Esophagus squamous epithelium (tissue), 5 donors: ENCODE measurements around the gene CHID1. TPM values are rescaled to one million over a fixed set of nuclear protein-coding genes. Genes with fewer than 3 reads are reported as not detected.

Source experiments
- DNase-seq: peaks from one replicate; lab custom pipeline; 2025; lab: John Stamatoyannopoulos, UW
- H3K27ac ChIP-seq, 4 donors: fragments of 200-600 bp; sonication (generic); one replicate each; pipeline ENCODE4 v1.5.1; 2016 to 2019; ENCODE audit warnings: mild to moderate bottlenecking in 1 of 4
- H3K27me3 ChIP-seq, 4 donors: fragments of 200-600 bp; sonication (generic); 1 replicate in 3 of 4; 2 replicates in 1 of 4; pipeline versions ENCODE4 v1.5.1 to v1.6.0; 2017 to 2021; ENCODE audit warnings: antibody characterized with exemption in 1 of 4
- H3K36me3 ChIP-seq, 3 donors: fragments of 200-600 bp; sonication (generic); one replicate each; pipeline ENCODE4 v1.5.1; 2016 to 2019
- H3K4me1 ChIP-seq, 3 donors: fragments of 200-600 bp; sonication (generic); one replicate each; pipeline ENCODE4 v1.5.1; 2017 to 2019
- H3K4me3 ChIP-seq, 4 donors: fragments of 200-600 bp; sonication (generic); 1 replicate in 3 of 4; 2 replicates in 1 of 4; pipeline ENCODE4 v1.5.1; 2016 to 2019; ENCODE audit warnings: mild to moderate bottlenecking in 2 of 4, moderate library complexity in 1 of 4
- H3K9me3 ChIP-seq, 3 donors: fragments of 200-600 bp; sonication (generic); one replicate each; pipeline ENCODE4 v1.5.1; 2016 to 2019
- CTCF ChIP-seq, 6 experiments: fragments of 450-650 bp in 4 of 6; fragments of 200-600 bp in 2 of 6; sonication (generic) in 2 of 6; IDR thresholded peaks; one replicate each; pipeline ENCODE4 v1.5.1; 2016 to 2019; ENCODE audit warnings: antibody characterized with exemption in 6 of 6, mild to moderate bottlenecking in 4 of 6, moderate library complexity in 4 of 6
- POLR2A ChIP-seq, 4 donors: fragments of 450-650 bp; IDR thresholded peaks; one replicate each; pipeline ENCODE4 v1.6.1; 2017; ENCODE audit warnings: antibody characterized with exemption in 4 of 4, mild to moderate bottlenecking in 4 of 4, moderate library complexity in 3 of 4
- WGBS, 2 donors: methylation state at CpG; one replicate each; pipeline ENCODE4 v1.1.5; 2018; 5-methylcytosine and 5-hydroxymethylcytosine counted together
- intact Hi-C: fragments of 100-400 bp; cut with DNase I; formaldehyde crosslinking; loops from one replicate; pipeline ENCODE4 v1.15.0; 2022
- total RNA-seq, 4 donors: library from RNA; depleted of rRNA; stranded (reverse); fragments of >200 nt; gene quantifications; one replicate each; pipeline ENCODE4 v1.1.0, GENCODE V29; 2016
- donor health status: DM: yes; HTN: yes; CAD: no.

Gene CHID1
- total RNA-seq, 4 donors from 2014 or later = 58.2 to 63.4 (median 61.3) TPM

DNA sequence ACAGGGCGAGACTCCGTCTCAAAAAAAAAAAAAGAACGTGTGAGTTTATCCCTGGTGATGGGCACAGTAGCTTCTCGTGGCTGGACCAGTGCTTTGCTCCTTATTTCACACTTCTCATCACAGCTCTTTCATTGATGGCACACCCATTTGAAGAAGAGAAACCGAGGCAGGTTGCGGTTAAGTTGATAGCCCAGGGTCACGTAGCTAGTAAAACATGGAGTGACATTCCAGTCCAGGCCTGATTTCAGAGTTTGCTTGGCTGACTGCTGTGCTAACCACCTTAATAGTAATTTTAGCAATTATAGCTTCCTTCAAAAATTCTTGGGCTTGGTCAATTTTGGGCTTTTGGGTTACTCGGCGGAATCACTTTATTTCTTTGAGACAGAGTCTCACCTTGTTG is 40.9 kb upstream of the CHID1 start:
- TF ChIP-seq POLR2A (IDR thresholded peaks at IDR 0.05) = no peak
- no peak for TF ChIP-seq CTCF (IDR thresholded peaks at IDR 0.05)
- no peak overlapping the region for H3K4me3 ChIP-seq
- no peak overlapping the region for H3K27ac ChIP-seq
- peaks cover 9 to 47% (median 14%) of the 10 kb centered on the region in 3 donors for H3K4me1 ChIP-seq
- peaks cover under 1 to 30% (median 15%) of the 10 kb centered on the region in 3 donors for H3K36me3 ChIP-seq
- intact Hi-C loops = no loop called here
- DNase-seq = no peak
- WGBS, 2 donors = 91 to 95% methylated on average over 9 of the region's 9 CpGs
- H3K9me3 ChIP-seq = peaks cover 0 to 12% (median 6%) of the 10 kb centered on the region in 3 donors
- no peaks in the 10 kb centered on the region for H3K27me3 ChIP-seq

DNA sequence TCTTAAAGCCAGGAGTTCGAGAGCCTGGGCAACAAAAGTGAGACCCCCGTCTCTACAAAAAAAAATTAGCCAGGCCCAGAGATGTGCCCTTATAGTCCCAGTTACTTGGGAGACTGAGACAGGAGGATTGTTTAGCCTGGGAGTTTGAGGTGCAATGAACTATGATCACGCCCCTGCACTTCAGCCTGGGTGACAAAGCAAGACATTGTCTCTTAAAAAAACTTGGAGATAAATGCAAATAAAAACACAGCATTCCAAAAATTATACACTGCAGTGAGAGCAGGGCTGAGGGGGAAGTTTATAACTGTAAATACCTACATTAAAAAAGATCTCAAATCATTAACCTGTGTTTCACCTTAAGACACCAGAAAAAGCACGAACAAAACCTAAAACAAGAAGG is 37.1 kb upstream of the CHID1 start:
- Histone ChIP-seq H3K27me3 (no peaks in the 10 kb centered on the region), H3K4me3 (no peak overlapping the region), H3K9me3 (peaks cover 0 to 12% (median 6%) of the 10 kb centered on the region in 3 donors), H3K36me3 (peaks cover 9 to 62% (median 15%) of the 10 kb centered on the region in 3 donors), H3K27ac (no peak overlapping the region), H3K4me1 (peaks cover 0 to 15% (median 0%) of the 10 kb centered on the region in 3 donors)
- WGBS, 2 donors = 89 to 91% methylated on average over 3 to 4 of the region's 4 CpGs
- no peak for TF ChIP-seq POLR2A (IDR thresholded peaks at IDR 0.05)
- TF ChIP-seq CTCF (IDR thresholded peaks at IDR 0.05) = no peak
- intact Hi-C loops = no loop called here
- DNase-seq = no peak

GRCh38 chr11:945986-946385 is 35.4 kb upstream of the CHID1 start:
- DNase-seq = no peak
- Histone ChIP-seq H3K27ac (no peak overlapping the region), H3K9me3 (peaks cover 0 to 12% (median 6%) of the 10 kb centered on the region in 3 donors), H3K27me3 (no peaks in the 10 kb centered on the region), H3K4me1 (peaks cover 0 to 20% (median 10%) of the 10 kb centered on the region in 3 donors), H3K36me3 (peaks cover 9 to 62% (median 15%) of the 10 kb centered on the region in 3 donors), H3K4me3 (no peak overlapping the region)
- TF ChIP-seq POLR2A (IDR thresholded peaks at IDR 0.05) (no peak), CTCF (IDR thresholded peaks at IDR 0.05) (no peak)
- WGBS, 2 donors = 62 to 80% methylated on average over 7 to 8 of the region's 9 CpGs
- intact Hi-C loops = no loop called here

- TF ChIP-seq POLR2A (IDR thresholded peaks at IDR 0.05) (no peak), CTCF (IDR thresholded peaks at IDR 0.05) (no peak)
- no peak for DNase-seq
- intact Hi-C loops = no loop called here
- Histone ChIP-seq H3K4me3 (no peak overlapping the region), H3K4me1 (peaks cover 0 to 31% (median 10%) of the 10 kb centered on the region in 3 donors), H3K9me3 (peaks cover 0 to 11% (median 6%) of the 10 kb centered on the region in 3 donors), H3K27me3 (no peaks in the 10 kb centered on the region), H3K27ac (no peak overlapping the region), H3K36me3 (peaks cover 9 to 62% (median 15%) of the 10 kb centered on the region in 3 donors)
- 79 to 82% methylated on average over 13 of the region's 13 CpGs for WGBS, 2 donors
These were observed 34.3 kb upstream of the CHID1 start for GRCh38 chr11:944711-945470.

GRCh38 chr11:942823-943222 is 32.2 kb upstream of the CHID1 start:
- Histone ChIP-seq H3K36me3 (peaks cover 0 to 45% (median 9%) of the 10 kb centered on the region in 3 donors), H3K4me1 (peaks cover 0 to 43% (median 10%) of the 10 kb centered on the region in 3 donors), H3K4me3 (no peak overlapping the region), H3K27me3 (no peaks in the 10 kb centered on the region), H3K9me3 (no peaks in the 10 kb centered on the region), H3K27ac (no peak overlapping the region)
- 52 to 54% methylated on average over 9 of the region's 9 CpGs for WGBS, 2 donors
- intact Hi-C loops = no loop called here
- DNase-seq = no peak
- no peak for TF ChIP-seq CTCF (IDR thresholded peaks at IDR 0.05)
- no peak for TF ChIP-seq POLR2A (IDR thresholded peaks at IDR 0.05)
